CD4-positive, alpha-beta memory T cell (primary cell): ENCODE data around the gene MUC5AC. TPM values are rescaled to one million over a fixed set of nuclear protein-coding genes. Genes with fewer than 3 reads are reported as not detected.
"Not testable (repeated sequence)": the region's sequence is repeated elsewhere in the genome, so short reads cannot be mapped to it uniquely, and the experiment has no call there.

Experiments used
- CTCF ChIA-PET: fragments of 350-600 bp; sonication (Branson Sonifier 250); formaldehyde crosslinking; loops from one replicate; lab custom pipeline; 2021; ENCODE audit warnings: inconsistent platforms; ENCODE audit not compliant: partially characterized antibody; lab: Charles Lee
- POLR2A ChIA-PET: fragments of 350-600 bp; sonication (Branson Sonifier 250); formaldehyde crosslinking; loops from one replicate; lab custom pipeline; 2021; ENCODE audit not compliant: partially characterized antibody; lab: Charles Lee
- DNase-seq, 5 donors: peaks; one replicate each; pipeline versions ENCODE4 v3.0.0 to v3.0.0-alpha.2; 2020 to 2022; ENCODE audit warnings: mixed read lengths in 1 of 5
- H3K27ac ChIP-seq: one replicate; pipeline ENCODE4 v1.7.0; 2013; ENCODE audit warnings: low read depth, low read length
- H3K27me3 ChIP-seq: 2 replicates; pipeline ENCODE4 v1.7.0; 2013; ENCODE audit warnings: mild to moderate bottlenecking, low read length, moderate library complexity; ENCODE audit not compliant: insufficient read depth
- H3K36me3 ChIP-seq: 2 replicates; pipeline ENCODE4 v1.7.0; 2013; ENCODE audit warnings: mild to moderate bottlenecking, low read length, moderate library complexity; ENCODE audit not compliant: insufficient read depth
- H3K4me1 ChIP-seq: 2 replicates; pipeline ENCODE4 v1.7.0; 2013; ENCODE audit warnings: mild to moderate bottlenecking, low read length, moderate library complexity; ENCODE audit not compliant: insufficient read depth
- H3K4me3 ChIP-seq, 2 donors: one replicate each; pipeline ENCODE4 v1.7.0; 2013; ENCODE audit warnings: low read length in 2 of 2, mild to moderate bottlenecking in 1 of 2
- H3K9me3 ChIP-seq, 2 donors: one replicate each; pipeline ENCODE4 v1.7.0; 2013; ENCODE audit warnings: low read length in 2 of 2, control low read depth in 1 of 2; ENCODE audit not compliant: control insufficient read depth in 1 of 2
- H3K27ac Mint-ChIP-seq, 7 donors: one replicate each; pipeline ENCODE4 v1.8.0; 2020 to 2021; ENCODE audit warnings: mixed read lengths in 7 of 7, mild to moderate bottlenecking in 6 of 7, inconsistent platforms in 3 of 7, moderate library complexity in 3 of 7
- H3K27me3 Mint-ChIP-seq, 2 donors: one replicate each; pipeline ENCODE4 v1.8.0; 2020 to 2021; ENCODE audit warnings: mixed read lengths in 2 of 2
- H3K36me3 Mint-ChIP-seq, 2 donors: one replicate each; pipeline ENCODE4 v1.8.0; 2020 to 2021; ENCODE audit warnings: mixed read lengths in 2 of 2, inconsistent platforms in 1 of 2, mild to moderate bottlenecking in 1 of 2
- H3K4me1 Mint-ChIP-seq, 4 donors: one replicate each; pipeline ENCODE4 v1.8.0; 2020 to 2021; ENCODE audit warnings: mixed read lengths in 4 of 4, mild to moderate bottlenecking in 1 of 4
- H3K4me3 Mint-ChIP-seq, 8 donors: one replicate each; pipeline ENCODE4 v1.8.0; 2020 to 2021; ENCODE audit warnings: mixed read lengths in 8 of 8, mild to moderate bottlenecking in 7 of 8, moderate library complexity in 6 of 8, inconsistent platforms in 3 of 8
- H3K9me3 Mint-ChIP-seq, 8 donors: one replicate each; pipeline ENCODE4 v1.8.0; 2020 to 2021; ENCODE audit warnings: mixed read lengths in 8 of 8, mild to moderate bottlenecking in 5 of 8, inconsistent platforms in 3 of 8, moderate library complexity in 1 of 8
- intact Hi-C: fragments of 100-400 bp; cut with micrococcal nuclease; formaldehyde crosslinking; loops from one replicate; pipeline ENCODE4 v1.15.1; 2023
- polyA plus RNA-seq, 2 donors: library from polyadenylated mRNA; unstranded; fragments of 300-500 nt; fragmentation: Illumina TruSeq; gene quantifications; one replicate each; pipeline ENCODE4 v1.2.3, GENCODE V29; 2021
- total RNA-seq, 2 experiments: library from RNA; stranded (reverse); gene quantifications; one replicate each; pipeline ENCODE4 v1.2.3, GENCODE V29; 2021

MUC5AC gene
- total and polyA plus RNA-seq, 4 experiments from 2014 or later: not detected

DNA sequence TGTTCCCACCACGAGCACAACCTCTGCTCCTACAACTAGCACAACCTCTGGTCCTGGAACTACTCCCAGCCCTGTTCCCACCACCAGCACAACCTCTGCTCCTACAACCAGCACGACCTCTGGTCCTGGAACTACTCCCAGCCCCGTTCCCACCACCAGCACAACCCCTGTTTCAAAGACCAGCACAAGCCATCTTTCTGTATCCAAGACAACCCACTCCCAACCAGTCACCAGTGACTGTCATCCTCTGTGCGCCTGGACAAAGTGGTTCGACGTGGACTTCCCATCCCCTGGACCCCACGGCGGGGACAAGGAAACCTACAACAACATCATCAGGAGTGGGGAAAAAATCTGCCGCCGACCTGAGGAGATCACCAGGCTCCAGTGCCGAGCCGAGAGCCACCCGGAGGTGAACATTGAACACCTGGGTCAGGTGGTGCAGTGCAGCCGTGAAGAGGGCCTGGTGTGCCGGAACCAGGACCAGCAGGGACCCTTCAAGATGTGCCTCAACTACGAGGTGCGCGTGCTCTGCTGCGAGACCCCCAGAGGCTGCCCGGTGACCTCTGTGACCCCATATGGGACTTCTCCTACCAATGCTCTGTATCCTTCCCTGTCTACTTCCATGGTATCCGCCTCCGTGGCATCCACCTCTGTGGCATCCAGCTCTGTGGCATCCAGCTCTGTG lies 34.2 kb downstream of the MUC5AC start:
- POLR2A ChIA-PET, H3K9me3 Mint-ChIP-seq, H3K4me3 ChIP-seq, H3K27ac ChIP-seq, H3K4me3 Mint-ChIP-seq, H3K36me3 Mint-ChIP-seq, H3K4me1 Mint-ChIP-seq, H3K4me1 ChIP-seq, CTCF ChIA-PET, H3K27ac Mint-ChIP-seq, H3K27me3 Mint-ChIP-seq, H3K36me3 ChIP-seq, intact Hi-C loops, H3K9me3 ChIP-seq, DNase-seq, H3K27me3 ChIP-seq: not testable (repeated sequence)

DNA sequence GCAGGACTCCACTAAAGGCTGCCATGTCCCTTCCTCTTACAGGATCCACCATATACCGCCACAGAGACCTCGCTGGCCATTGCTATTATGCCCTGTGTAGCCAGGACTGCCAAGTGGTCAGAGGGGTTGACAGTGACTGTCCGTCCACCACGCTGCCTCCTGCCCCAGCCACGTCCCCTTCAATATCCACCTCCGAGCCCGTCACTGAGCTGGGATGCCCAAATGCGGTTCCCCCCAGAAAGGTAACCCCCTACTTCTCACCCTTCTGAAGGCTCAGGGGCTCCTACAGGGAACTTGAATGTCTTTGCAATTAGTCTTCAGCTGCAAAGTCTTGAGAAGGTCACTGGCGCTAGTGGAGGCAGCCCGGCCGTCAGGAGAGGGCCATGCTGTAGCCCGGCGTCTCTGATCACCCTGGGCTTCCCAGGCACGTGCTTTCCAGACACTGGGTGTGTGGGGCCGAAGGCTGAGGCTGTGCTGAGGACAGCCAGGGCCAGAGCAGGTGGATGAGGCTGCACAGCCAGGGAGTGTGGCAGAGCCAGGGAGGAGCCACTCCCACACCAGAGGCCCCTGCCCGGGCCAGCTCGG lies 35.1 kb downstream of the MUC5AC start:
- H3K36me3 ChIP-seq: no peaks in the 10 kb centered on the region
- no peak overlapping the region for H3K4me3 ChIP-seq
- H3K27me3 Mint-ChIP-seq: peaks cover 0 to 2% of the 10 kb centered on the region in 2 donors
- no peaks in the 10 kb centered on the region for H3K4me1 ChIP-seq
- ChIA-PET CTCF (no interaction called here), POLR2A (no interaction called here)
- no peak for DNase-seq
- no peak overlapping the region for H3K27ac ChIP-seq
- no peaks in the 10 kb centered on the region for H3K27me3 ChIP-seq
- no peak overlapping the region for H3K27ac Mint-ChIP-seq
- no peaks in the 10 kb centered on the region for H3K9me3 ChIP-seq
- peaks cover 0 to 1% (median 0%) of the 10 kb centered on the region in 8 donors for H3K9me3 Mint-ChIP-seq
- H3K4me1 Mint-ChIP-seq: no peaks in the 10 kb centered on the region
- H3K4me3 Mint-ChIP-seq: no peak overlapping the region
- H3K36me3 Mint-ChIP-seq: no peaks in the 10 kb centered on the region
- intact Hi-C loops: no loop called here

DNA sequence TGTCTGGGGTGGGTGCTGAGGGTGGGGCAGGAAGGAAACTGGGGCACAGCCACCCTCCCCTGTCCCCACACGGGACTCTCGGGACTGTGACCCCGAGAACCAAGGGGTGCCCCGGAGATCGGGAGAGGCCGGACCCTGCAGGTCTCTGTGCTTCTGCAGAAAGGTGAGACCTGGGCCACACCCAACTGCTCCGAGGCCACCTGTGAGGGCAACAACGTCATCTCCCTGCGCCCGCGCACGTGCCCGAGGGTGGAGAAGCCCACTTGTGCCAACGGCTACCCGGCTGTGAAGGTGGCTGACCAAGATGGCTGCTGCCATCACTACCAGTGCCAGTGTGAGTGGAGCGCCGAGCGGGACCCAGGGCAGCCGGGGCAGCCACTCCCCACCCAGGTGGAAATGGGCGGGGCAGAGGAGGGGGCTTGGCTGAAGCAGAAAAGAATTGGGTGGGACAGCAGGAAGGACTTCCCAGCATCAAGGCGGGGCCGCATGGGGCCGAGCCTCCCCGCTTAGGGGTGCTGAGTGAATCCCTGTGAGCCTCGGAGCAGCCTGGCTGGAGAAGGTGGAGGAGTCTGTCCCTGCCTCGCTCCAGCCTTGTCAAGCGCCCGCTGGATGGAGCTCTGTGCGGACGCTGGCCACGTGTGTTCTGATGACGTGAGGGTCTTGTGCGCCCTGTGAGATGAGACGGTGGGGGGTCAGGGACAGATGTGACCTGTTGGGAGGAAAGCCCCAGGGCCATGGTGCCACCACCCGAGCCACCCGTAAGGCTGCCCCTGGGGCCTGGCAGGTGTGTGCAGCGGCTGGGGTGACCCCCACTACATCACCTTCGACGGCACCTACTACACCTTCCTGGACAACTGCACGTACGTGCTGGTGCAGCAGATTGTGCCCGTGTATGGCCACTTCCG lies 35.8 kb downstream of the MUC5AC start:
- Mint-ChIP-seq H3K4me3 (no peak overlapping the region), H3K27ac (no peak overlapping the region), H3K9me3 (peaks cover 0 to 1% (median 0%) of the 10 kb centered on the region in 8 donors), H3K4me1 (no peaks in the 10 kb centered on the region), H3K27me3 (peaks cover 0 to 2% of the 10 kb centered on the region in 2 donors), H3K36me3 (no peaks in the 10 kb centered on the region)
- POLR2A ChIA-PET: no interaction called here
- Histone ChIP-seq H3K36me3 (no peaks in the 10 kb centered on the region), H3K9me3 (no peaks in the 10 kb centered on the region), H3K27me3 (no peaks in the 10 kb centered on the region), H3K4me1 (no peaks in the 10 kb centered on the region), H3K27ac (no peak overlapping the region), H3K4me3 (no peak overlapping the region)
- intact Hi-C loops: no loop called here
- no peak for DNase-seq
- CTCF ChIA-PET: no interaction called here

DNA sequence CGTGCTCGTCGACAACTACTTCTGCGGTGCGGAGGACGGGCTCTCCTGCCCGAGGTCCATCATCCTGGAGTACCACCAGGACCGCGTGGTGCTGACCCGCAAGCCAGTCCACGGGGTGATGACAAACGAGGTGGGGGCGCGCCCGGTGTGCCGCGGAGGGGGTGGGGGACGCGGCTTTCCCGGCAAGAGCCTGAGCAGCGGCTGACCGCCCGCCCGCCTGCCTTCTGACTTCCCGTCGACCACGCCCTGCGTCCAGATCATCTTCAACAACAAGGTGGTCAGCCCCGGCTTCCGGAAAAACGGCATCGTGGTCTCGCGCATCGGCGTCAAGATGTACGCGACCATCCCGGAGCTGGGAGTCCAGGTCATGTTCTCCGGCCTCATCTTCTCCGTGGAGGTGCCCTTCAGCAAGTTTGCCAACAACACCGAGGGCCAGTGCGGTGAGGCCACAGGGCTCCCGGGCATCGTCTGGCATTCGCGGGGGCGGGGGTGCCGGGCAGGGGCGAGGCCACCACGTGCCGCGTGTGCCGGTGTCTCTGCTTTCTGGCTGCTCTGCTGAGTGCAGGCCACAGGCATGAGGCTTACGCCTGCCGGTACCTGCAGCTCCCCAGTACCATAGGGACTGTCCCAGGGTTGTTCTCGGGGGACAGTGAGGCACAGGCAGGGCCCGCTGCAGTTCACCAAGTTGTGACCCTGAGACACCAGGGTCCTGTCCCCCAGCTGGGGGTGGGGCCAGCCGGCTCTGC lies 36.7 kb downstream of the MUC5AC start:
- ChIA-PET POLR2A (no interaction called here), CTCF (no interaction called here)
- Mint-ChIP-seq H3K27me3 (peaks cover 0 to 2% of the 10 kb centered on the region in 2 donors), H3K4me3 (no peak overlapping the region), H3K36me3 (no peaks in the 10 kb centered on the region), H3K9me3 (peaks cover 0 to 1% (median 0%) of the 10 kb centered on the region in 8 donors), H3K27ac (no peak overlapping the region), H3K4me1 (no peaks in the 10 kb centered on the region)
- H3K27ac ChIP-seq: no peak overlapping the region
- intact Hi-C loops: no loop called here
- no peaks in the 10 kb centered on the region for H3K27me3 ChIP-seq
- H3K4me1 ChIP-seq: no peaks in the 10 kb centered on the region
- no peaks in the 10 kb centered on the region for H3K9me3 ChIP-seq
- DNase-seq: no peak
- H3K36me3 ChIP-seq: no peaks in the 10 kb centered on the region
- H3K4me3 ChIP-seq: no peak overlapping the region

DNA sequence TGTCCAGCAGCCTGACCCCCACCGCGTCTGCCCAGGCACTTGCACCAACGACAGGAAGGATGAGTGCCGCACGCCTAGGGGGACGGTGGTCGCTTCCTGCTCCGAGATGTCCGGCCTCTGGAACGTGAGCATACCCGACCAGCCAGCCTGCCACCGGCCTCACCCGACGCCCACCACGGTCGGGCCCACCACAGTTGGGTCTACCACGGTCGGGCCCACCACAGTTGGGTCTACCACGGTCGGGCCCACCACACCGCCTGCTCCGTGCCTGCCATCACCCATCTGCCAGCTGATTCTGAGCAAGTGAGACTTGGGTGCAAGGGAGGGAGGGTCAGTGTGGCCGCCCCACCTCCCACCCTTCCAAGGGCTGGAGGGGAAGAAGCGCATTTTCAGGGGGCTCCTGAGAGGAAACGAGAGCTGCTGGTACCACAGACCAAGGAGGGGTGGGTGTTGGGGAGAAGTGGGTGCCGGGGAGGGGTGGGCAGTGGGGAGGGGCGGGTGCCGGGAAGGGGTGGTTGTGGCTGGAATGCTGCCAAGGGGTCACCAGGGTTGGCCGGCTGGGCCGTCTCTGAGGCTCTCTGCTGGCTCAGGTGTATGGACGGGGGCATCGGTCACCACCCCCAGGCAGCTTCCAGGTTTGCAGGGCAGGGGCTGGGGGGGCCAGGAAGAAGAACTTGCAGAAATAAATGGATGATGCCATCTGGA lies 37.4 kb downstream of the MUC5AC start:
- Histone ChIP-seq H3K9me3 (no peaks in the 10 kb centered on the region), H3K36me3 (no peaks in the 10 kb centered on the region), H3K4me3 (no peak overlapping the region), H3K27me3 (no peaks in the 10 kb centered on the region), H3K4me1 (no peaks in the 10 kb centered on the region), H3K27ac (no peak overlapping the region)
- H3K27me3 Mint-ChIP-seq: peaks cover 0 to 2% of the 10 kb centered on the region in 2 donors
- CTCF ChIA-PET: no interaction called here
- POLR2A ChIA-PET: no interaction called here
- H3K27ac Mint-ChIP-seq: no peak overlapping the region
- no peaks in the 10 kb centered on the region for H3K36me3 Mint-ChIP-seq
- no peak overlapping the region for H3K4me3 Mint-ChIP-seq
- no peaks in the 10 kb centered on the region for H3K4me1 Mint-ChIP-seq
- no peak for DNase-seq
- intact Hi-C loops: no loop called here
- H3K9me3 Mint-ChIP-seq: peaks cover 0 to 1% (median 0%) of the 10 kb centered on the region in 8 donors

DNA sequence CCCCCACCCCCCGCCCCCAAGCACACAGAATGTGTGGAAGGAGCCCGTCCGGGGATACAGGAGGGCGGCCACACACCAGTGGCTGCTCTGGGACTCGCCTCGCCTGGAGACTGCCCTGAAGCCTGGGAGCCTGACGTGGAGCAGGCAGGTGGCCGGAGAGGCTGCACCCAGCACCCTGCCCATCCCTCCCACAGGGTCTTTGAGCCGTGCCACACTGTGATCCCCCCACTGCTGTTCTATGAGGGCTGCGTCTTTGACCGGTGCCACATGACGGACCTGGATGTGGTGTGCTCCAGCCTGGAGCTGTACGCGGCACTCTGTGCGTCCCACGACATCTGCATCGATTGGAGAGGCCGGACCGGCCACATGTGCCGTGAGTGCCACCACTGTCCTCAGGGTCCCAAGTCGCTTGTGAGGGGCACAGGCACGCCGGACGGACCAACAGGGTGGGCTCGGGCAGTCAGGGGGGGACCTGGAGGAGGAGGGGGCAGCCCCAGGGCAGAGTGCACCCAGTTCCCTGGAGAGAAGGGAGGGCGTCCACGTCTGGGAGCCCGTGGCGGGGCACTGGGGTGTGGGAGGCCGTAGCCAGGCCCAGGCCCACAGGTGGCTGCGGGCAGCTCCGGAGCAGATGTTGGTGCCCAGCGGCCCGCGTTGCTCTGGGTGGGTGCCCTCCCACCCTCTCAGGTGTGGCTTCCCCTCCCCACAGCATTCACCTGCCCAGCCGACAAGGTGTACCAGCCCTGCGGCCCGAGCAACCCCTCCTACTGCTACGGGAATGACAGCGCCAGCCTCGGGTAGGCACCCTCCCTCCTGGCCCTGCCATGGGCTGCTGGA lies 38.1 kb downstream of the MUC5AC start:
- H3K4me1 ChIP-seq: no peaks in the 10 kb centered on the region
- H3K27ac ChIP-seq: no peak overlapping the region
- H3K27ac Mint-ChIP-seq: no peak overlapping the region
- H3K36me3 ChIP-seq: no peaks in the 10 kb centered on the region
- CTCF ChIA-PET: no interaction called here
- H3K4me1 Mint-ChIP-seq: no peaks in the 10 kb centered on the region
- no peak overlapping the region for H3K4me3 ChIP-seq
- POLR2A ChIA-PET: no interaction called here
- H3K9me3 ChIP-seq: no peaks in the 10 kb centered on the region
- peaks cover 0 to 2% of the 10 kb centered on the region in 2 donors for H3K27me3 Mint-ChIP-seq
- peaks cover 0 to 1% (median 0%) of the 10 kb centered on the region in 8 donors for H3K9me3 Mint-ChIP-seq
- H3K36me3 Mint-ChIP-seq: no peaks in the 10 kb centered on the region
- DNase-seq: no peak
- H3K27me3 ChIP-seq: no peaks in the 10 kb centered on the region
- peak overlapping the region in 1 of 8 donors; percentile 20 for H3K4me3 Mint-ChIP-seq
- intact Hi-C loops: no loop called here
